Sigmoid colon (tissue), 7 donors: Measurements from ENCODE around the gene PIGH. TPM values are rescaled to one million over a fixed set of nuclear protein-coding genes. Genes with fewer than 3 reads are reported as not detected.

Experiments
- DNase-seq: peaks from one replicate; pipeline ENCODE4 v3.0.0-alpha.2; 2019
- H3K27ac ChIP-seq, 4 donors: fragments of 200-600 bp; sonication (generic); one replicate each; pipeline ENCODE4 v1.5.1; 2016 to 2019; ENCODE audit warnings: mild to moderate bottlenecking in 1 of 4
- H3K27me3 ChIP-seq, 3 donors: fragments of 200-600 bp; sonication (generic); one replicate each; pipeline ENCODE4 v1.5.1; 2019; ENCODE audit warnings: mild to moderate bottlenecking in 1 of 3
- H3K36me3 ChIP-seq, 4 donors: fragments of 200-600 bp; sonication (generic); one replicate each; pipeline ENCODE4 v1.5.1; 2016 to 2019
- H3K4me1 ChIP-seq, 4 donors: fragments of 200-600 bp; sonication (generic); one replicate each; pipeline ENCODE4 v1.5.1; 2017 to 2019
- H3K4me3 ChIP-seq, 4 donors: fragments of 200-600 bp; sonication (generic); one replicate each; pipeline ENCODE4 v1.5.1; 2017 to 2019; ENCODE audit warnings: mild to moderate bottlenecking in 2 of 4, moderate library complexity in 1 of 4
- H3K9me3 ChIP-seq, 4 donors: fragments of 200-600 bp in 3 of 4; sonication (generic) in 3 of 4; one replicate each; pipeline versions ENCODE4 v1.5.1 to v1.6.1; 2013 to 2019
- EP300 ChIP-seq, 4 donors: sonication (generic); formaldehyde crosslinking; IDR thresholded peaks; one replicate each; pipeline ENCODE4 v1.6.1; 2017; ENCODE audit warnings: antibody characterized with exemption in 4 of 4
- POLR2A ChIP-seq, 2 donors: fragments of 450-650 bp; IDR thresholded peaks; one replicate each; pipeline ENCODE4 v1.6.1; 2016; ENCODE audit warnings: antibody characterized with exemption in 2 of 2, mild to moderate bottlenecking in 2 of 2, moderate library complexity in 2 of 2
- POLR2AphosphoS5 ChIP-seq, 4 donors: sonication (generic); formaldehyde crosslinking; IDR thresholded peaks; one replicate each; pipeline ENCODE4 v1.6.1; 2017; ENCODE audit warnings: antibody characterized with exemption in 4 of 4
- WGBS, 2 donors: extraction: QIAGEN DNeasy Blood & Tissue Kit; methylation state at CpG; one replicate each; pipeline ENCODE4 v1.1.7; 2013; 5-methylcytosine and 5-hydroxymethylcytosine counted together
- intact Hi-C: fragments of 100-400 bp; cut with DNase I; formaldehyde crosslinking; loops from one replicate; pipeline ENCODE4 v1.15.1; 2023
- polyA plus RNA-seq, 3 donors: library from polyadenylated mRNA; stranded (reverse); fragments of 200-250 nt; gene quantifications; one replicate each; pipeline ENCODE4 v1.2.3, GENCODE V29; 2013
- small RNA-seq, 3 donors: library from RNA; depleted of rRNA; stranded (forward); fragments of <200 nt; gene quantifications; one replicate each; pipeline ENCODE3, GENCODE V24; 2016
- total RNA-seq, 4 donors: library from RNA; depleted of rRNA; stranded (reverse); fragments of >200 nt; gene quantifications; one replicate each; pipeline ENCODE4 v1.1.0, GENCODE V29; 2016
- TF ChIP-seq, protein P1 (sequence below), 4 experiments: fragments of 450-650 bp in 3 of 4; fragments of 200-600 bp in 1 of 4; IDR thresholded peaks; one replicate each; pipeline ENCODE4 v1.5.1; 2016 to 2019; ENCODE audit warnings: antibody characterized with exemption in 4 of 4, mild to moderate bottlenecking in 3 of 4, moderate library complexity in 2 of 4
- donor health status: healthy with polysubstance abuse.
- donor health status: Bipolar disorder and iron deficiency.
- donor health status: healthy.

Gene PIGH
- total and polyA plus RNA-seq, 7 donors, result 8.4 to 32.9 (median 15.2) TPM

DNA sequence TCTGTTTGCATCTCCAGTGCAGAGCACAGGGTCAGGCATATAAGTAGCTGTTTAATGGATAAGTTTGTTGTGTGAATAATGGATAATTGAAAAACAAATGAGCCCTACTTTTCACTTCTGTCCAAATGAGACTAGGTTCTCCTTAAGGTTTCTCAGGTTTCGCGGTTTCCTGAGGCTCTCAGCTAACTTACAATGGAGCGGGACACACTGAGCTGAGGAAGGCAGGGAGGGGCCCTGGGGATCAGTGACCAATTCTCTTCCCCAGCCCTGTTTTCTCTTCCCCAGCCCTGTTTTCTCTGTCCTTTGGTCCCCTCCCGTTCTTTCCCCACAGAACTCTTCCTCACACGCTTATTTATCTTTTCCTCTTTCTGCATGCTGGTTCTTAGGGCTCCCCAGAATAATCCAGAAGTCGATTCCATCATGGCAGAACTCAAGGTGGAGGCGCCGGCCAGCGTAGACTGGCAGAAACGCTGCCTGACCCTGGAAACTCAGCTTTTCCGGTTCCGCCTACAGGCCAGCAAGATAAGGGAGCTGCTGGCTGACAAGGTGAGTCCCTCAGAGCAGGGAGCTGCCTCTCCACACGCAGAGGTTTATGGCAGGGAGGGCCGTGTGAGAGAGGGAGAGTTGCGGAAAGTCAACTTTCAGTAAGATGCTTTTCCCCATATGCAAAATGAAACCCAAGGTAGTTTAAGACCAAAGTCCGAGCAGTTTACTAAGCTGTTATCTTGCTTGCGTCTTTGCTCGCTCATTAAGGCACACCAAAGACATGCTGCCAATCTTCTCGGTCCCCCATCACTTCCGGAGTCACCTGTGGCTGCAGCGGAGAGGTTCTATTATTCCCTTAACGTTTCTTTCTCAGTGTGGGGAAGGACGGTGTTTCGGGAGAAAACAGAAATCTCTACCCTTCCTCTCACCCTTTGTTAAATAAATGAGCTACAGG, 58.4 kb downstream of the PIGH start:
- intact Hi-C loops, result no loop called here
- H3K36me3 ChIP-seq, result no peaks in the 10 kb centered on the region
- H3K4me1 ChIP-seq, result no peaks in the 10 kb centered on the region
- WGBS, 2 donors, result 10 to 34% methylated on average over 24 of the region's 24 CpGs
- H3K27ac ChIP-seq, result no peak overlapping the region
- TF ChIP-seq POLR2AphosphoS5 (IDR thresholded peaks at IDR 0.05) (no peak), EP300 (IDR thresholded peaks at IDR 0.05) (no peak), POLR2A (IDR thresholded peaks at IDR 0.05) (peak in 1 of 2 donors; percentile 33)
- TF ChIP-seq, protein P1, sequence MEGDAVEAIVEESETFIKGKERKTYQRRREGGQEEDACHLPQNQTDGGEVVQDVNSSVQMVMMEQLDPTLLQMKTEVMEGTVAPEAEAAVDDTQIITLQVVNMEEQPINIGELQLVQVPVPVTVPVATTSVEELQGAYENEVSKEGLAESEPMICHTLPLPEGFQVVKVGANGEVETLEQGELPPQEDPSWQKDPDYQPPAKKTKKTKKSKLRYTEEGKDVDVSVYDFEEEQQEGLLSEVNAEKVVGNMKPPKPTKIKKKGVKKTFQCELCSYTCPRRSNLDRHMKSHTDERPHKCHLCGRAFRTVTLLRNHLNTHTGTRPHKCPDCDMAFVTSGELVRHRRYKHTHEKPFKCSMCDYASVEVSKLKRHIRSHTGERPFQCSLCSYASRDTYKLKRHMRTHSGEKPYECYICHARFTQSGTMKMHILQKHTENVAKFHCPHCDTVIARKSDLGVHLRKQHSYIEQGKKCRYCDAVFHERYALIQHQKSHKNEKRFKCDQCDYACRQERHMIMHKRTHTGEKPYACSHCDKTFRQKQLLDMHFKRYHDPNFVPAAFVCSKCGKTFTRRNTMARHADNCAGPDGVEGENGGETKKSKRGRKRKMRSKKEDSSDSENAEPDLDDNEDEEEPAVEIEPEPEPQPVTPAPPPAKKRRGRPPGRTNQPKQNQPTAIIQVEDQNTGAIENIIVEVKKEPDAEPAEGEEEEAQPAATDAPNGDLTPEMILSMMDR (IDR thresholded peaks at IDR 0.05), result no peak
- H3K4me3 ChIP-seq, result no peak overlapping the region
- H3K9me3 ChIP-seq, result no peaks in the 10 kb centered on the region
- no peaks in the 10 kb centered on the region for H3K27me3 ChIP-seq
- DNase-seq, result peak; percentile 30

Small RNAs within 50 kb of the gene (small RNA-seq; reads per million reads assigned to genes)
- gene AL132640.3 (0 reads per million in 3 donors), gene RF00019 (0 reads per million in 3 donors)

Other genes starting within 250 kb of the PIGH start
- 10 to 100 TPM; 65.8 to 89.9 (median 76.7) TPM for gene ATP6V1D, start 240.5 kb downstream of the PIGH start, total RNA-seq
- 100 to 1,000 TPM in 1 of 3 donors, 10 to 100 TPM in 2; 64.1 to 181 (median 97.9) TPM for gene ATP6V1D, start 240.5 kb downstream of the PIGH start, polyA plus RNA-seq
- 100 to 1,000 TPM in 3 of 4 donors, 10 to 100 TPM in 1; 31.3 to 131 (median 119) TPM for gene EIF2S1, start 239.9 kb downstream of the PIGH start, total RNA-seq
- gene EIF2S1, start 239.9 kb downstream of the PIGH start, polyA plus RNA-seq, result 100 to 1,000 TPM in 1 of 3 donors, 10 to 100 TPM in 2; 75.7 to 104 (median 86.6) TPM
- gene PLEK2, start 188.1 kb downstream of the PIGH start, total RNA-seq, result 1 to 10 TPM in 2 of 4 donors, under 1 TPM in 1, not detected in 1; 0.16 to 7.8 (median 1.8) TPM
- gene PLEK2, start 188.1 kb downstream of the PIGH start, polyA plus RNA-seq, result 10 to 100 TPM; 35.4 to 51.8 (median 35.8) TPM
- gene TMEM229B, start 111.5 kb downstream of the PIGH start, total RNA-seq, result 10 to 100 TPM in 1 of 4 donors, 1 to 10 TPM in 3; 5.6 to 16.4 (median 6.1) TPM
- gene TMEM229B, start 111.5 kb downstream of the PIGH start, polyA plus RNA-seq, result 1 to 10 TPM; 1.2 to 8.0 (median 4.4) TPM
- gene PLEKHH1, start 67.0 kb downstream of the PIGH start, total RNA-seq, result 1 to 10 TPM; 2.0 to 8.0 (median 2.9) TPM
- gene PLEKHH1, start 67.0 kb downstream of the PIGH start, polyA plus RNA-seq, result 10 to 100 TPM; 10.8 to 25.3 (median 12.3) TPM
- 10 to 100 TPM in 1 of 4 donors, 1 to 10 TPM in 3; 1.6 to 11.4 (median 5.5) TPM for gene ARG2, start 19.7 kb upstream of the PIGH start, total RNA-seq
- gene ARG2, start 19.7 kb upstream of the PIGH start, polyA plus RNA-seq, result 10 to 100 TPM in 1 of 3 donors, 1 to 10 TPM in 1, under 1 TPM in 1; 0.60 to 59.2 (median 5.7) TPM
- gene VTI1B, start 74.4 kb upstream of the PIGH start, total RNA-seq, result 100 to 1,000 TPM in 2 of 4 donors, 10 to 100 TPM in 2; 58.6 to 114 (median 97.7) TPM
- 100 to 1,000 TPM in 2 of 3 donors, 10 to 100 TPM in 1; 68.5 to 148 (median 138) TPM for gene VTI1B, start 74.4 kb upstream of the PIGH start, polyA plus RNA-seq
- 10 to 100 TPM; 24.7 to 49.0 (median 38.5) TPM for gene RDH11, start 95.5 kb upstream of the PIGH start, total RNA-seq
- gene RDH11, start 95.5 kb upstream of the PIGH start, polyA plus RNA-seq, result 10 to 100 TPM in 2 of 3 donors, 1 to 10 TPM in 1; 4.2 to 58.5 (median 14.6) TPM
- not detected for gene RDH12, start 101.6 kb upstream of the PIGH start, total RNA-seq
- under 1 TPM in 2 of 3 donors, not detected in 1; 0.12 to 0.60 TPM for gene RDH12, start 101.6 kb upstream of the PIGH start, polyA plus RNA-seq
- gene ZFYVE26, start 216.3 kb upstream of the PIGH start, total RNA-seq, result 10 to 100 TPM; 16.6 to 48.7 (median 22.1) TPM
- gene ZFYVE26, start 216.3 kb upstream of the PIGH start, polyA plus RNA-seq, result 10 to 100 TPM in 1 of 3 donors, 1 to 10 TPM in 2; 1.8 to 10.5 (median 4.2) TPM
- gene RAD51B, start 219.5 kb upstream of the PIGH start, total RNA-seq, result 10 to 100 TPM in 2 of 4 donors, 1 to 10 TPM in 2; 7.1 to 24.4 (median 16.8) TPM
- 1 to 10 TPM; 2.4 to 6.9 (median 4.3) TPM for gene RAD51B, start 219.5 kb upstream of the PIGH start, polyA plus RNA-seq